Activated naive CD4-positive, alpha-beta T cell treated with Interleukin-2 at 50 U/mL for 16 hours (primary cell): ENCODE measurements around the gene FRAS1.
"Not testable (repeated sequence)": the region's sequence is repeated elsewhere in the genome, so short reads cannot be mapped to it uniquely, and the experiment has no call there.

Source experiments
- DNase-seq: peaks from one replicate; pipeline ENCODE4 v3.0.0-alpha.2; 2020

Gene FRAS1

DNA sequence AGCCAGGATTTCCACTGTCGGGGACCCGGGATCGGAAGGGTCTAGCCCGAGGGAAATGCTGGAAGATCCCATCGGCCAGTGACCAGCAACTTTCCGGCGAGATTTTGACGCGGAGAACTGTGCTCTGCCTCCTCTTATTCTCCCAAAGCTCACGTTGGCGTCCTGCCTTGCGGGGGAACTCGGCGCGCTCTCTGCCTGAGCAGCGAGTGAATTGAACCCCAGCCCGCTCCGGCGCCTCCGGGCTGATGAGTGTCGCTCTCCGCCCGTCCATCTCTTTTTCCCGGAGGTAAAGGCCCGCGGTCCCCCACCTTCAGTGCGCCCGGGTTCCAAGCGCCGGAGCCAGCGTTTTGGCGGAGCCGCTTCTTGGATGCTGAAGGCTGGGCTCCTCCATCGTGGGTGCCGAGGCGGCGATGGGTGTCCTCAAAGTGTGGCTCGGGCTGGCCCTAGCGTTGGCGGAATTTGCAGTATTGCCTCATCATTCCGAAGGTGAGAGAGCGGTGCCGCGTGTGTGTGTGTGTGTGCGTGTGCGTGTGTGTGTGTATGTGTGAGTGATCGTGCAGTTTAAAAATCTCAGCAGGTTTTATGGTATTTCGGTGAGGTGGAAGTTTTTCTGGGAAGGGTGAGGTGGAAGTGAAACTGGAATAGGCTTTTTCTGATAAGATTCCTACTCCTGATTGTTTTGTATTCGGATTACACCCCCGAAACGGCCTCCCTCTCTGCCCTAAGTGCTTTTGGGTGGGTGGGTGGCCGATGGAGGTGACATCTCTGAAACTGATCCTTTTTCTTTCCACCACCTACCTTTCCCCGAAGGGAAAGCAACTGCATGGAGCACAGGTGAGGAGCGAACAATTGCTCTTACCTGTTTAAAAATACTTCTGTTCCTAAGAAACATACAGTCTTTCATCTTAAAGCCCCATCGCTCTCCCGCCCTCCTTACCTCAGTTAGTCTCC is 752 bp downstream of the FRAS1 start:
- DNase-seq = peak; percentile 15

DNA sequence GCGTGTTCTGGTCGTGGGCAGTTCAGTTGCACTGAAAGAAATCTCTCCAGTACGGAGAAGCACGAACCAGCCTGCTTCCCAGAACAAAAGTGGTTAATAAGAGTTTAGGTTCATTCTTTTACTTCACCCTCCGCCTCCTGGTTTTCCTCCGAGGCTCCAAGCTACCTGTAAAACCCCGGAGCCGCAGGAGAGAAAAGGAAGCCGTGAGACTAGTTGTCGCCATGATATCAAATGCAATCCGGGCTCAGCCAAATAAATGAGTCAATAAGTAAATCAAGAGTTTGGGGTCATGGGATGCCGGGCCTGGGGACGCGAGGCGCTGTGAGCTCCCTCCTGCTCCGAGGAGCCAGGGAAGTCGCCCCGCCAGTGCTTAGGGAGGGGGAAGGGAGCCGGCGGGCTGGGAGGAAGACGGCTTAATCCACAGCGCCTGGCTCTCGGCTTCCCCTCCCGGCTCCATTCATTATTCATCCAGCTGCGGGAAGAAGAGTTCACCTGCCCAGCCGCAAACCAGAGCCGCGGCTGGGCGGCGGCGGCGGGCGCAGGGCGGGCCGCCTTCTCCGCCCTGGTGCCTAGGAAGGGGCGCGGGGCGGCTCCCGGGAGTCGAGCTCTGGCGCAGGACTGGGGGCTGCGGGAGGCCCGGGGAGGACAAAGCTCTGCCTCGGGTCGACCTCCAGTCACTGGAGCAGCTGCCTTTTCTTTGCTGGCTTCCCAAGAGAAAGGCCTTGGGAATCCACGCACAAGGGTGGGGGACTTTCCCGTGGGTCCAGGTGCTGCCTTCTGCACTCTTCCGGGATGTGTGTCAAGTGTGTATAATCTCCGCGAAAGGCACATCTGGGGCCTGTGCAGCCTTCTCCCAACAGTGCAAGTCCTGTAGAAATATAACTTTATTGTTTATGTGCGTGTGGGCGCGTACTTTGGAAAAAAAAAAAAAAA is 1.7 kb downstream of the FRAS1 start:
- no peak for DNase-seq

DNA sequence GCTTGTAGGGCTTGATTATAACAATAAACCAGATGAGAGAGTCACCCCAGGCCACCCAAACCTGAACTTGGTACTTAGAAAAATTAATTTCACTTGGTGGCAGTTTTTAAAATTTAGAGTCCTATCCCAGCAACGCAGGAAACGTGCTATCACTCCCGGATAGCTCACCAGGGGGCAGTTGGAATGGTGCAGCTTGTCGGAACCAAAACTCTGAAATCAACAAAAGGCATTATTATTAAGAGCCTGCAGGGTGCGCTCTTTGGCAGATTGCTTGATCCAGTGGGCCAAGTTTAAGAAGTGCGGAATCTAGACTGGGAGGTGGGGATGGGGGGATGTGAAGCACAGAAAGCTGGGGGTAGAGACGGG is 2.4 kb downstream of the FRAS1 start:
- DNase-seq = no peak

DNA sequence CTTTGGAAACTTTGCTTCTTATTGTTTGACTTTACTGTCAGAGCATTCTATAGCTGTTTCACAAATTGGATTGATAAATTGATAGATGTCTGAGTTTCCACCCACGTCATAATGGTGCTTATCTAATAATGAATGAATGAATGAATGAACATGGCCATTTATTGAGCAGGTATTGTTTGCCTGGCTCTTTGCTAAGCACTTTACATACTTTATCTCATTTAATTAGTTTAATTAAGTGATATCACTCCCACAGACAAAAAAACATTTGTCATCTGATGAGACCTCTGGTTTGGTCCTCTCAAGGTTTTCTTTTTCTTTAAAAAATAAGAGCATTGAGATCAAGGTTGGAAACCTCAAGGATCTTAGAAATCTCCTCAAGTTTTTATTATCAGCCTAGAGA is 2.8 kb downstream of the FRAS1 start:
- DNase-seq = no peak

DNA sequence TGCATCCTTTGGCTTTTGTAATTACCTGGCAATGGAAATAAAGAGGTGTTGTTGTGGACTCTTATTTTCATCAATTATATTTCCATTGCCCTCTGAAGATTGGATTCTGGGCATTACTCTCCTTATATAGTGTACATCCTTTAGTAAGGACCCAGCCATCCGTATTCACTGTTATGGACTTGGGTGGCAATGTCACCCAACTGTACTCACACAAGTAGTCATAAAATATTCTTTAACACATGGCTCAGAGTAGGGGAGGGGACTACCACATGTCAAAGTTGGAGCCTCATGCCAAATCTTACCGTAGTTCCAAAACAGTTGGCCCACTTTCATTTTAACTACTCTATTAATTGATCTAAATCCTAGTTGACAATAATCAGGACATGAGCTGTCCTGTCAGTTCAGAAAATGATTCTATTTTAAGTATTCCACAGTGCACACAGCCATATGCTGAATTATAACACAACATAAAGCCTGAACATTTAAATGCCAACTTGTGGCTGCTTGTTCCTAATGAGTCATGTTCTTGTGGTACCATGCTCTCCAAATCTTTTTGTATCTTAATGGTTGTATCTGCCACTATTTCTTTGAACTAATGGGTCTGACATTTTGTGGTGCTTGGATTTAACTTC is 4.9 kb downstream of the FRAS1 start:
- DNase-seq = no peak

DNA sequence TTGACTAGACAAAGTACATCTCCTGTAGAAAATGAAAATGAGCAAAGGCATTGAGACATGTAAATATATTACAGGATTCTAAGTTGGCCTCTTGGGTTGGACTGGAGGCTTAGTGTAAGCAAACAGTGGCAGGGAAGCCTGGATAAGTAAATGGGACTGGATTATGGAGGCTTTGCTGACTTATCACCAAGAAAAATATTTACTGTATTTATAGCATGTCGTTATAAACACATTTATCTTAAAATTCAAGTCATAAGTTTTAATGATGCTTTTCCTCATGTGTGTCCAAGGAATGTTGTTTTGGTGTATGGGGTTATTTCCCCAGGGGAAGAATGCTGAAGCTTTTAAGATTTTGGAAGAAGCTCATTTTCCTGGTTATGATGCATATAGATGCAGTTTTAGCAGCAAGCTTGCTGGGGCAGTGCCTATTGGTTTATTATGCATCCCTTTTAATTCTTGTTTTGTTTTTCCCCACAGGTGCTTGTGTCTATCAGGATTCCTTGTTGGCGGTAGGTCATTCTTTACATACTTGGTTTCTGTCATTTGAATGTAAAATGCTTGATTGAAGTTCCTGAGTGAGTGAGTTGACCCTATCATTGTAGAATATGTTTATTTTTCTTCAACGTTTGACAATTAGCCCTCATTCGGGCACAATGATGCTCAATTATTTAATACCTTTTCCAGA is 8.5 kb downstream of the FRAS1 start:
- no peak for DNase-seq

DNA sequence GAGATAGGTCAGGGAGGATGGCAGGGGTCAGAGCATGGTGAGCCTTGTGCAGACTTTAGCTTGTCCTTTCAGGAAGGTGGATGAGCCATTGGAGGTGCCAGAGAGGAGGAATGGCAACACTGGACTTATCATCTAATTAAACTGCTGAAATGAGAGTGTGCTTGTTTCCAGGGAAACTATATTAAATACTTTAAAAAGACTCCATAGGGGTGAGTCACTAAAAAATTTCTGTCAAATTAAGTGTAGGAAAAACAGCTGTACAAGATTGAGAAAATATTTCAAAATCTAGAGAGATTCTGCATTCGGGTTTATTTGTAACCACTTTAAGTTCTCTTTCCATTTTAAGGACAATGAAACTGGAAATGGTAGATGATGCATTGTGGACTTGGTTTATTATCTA is 11.4 kb downstream of the FRAS1 start:
- no peak for DNase-seq

DNA sequence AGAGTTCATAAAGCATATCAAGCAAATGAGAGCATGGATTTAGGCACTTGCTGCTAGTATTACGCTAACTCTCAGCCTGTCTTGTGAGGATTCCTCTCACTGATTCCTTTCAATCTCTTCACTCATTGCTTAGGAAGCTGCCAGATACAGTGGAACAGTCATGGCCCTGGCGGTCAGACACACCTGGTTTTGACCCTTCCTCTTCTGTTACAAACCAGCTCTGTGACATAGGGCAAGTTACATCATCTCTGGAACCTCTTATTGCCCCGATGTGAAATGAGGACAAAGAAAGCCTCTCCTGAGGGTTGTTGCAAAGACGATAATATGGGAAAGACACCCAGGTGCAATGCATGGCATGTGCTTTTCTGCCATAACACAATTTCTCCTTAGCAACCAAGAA is 12.2 kb downstream of the FRAS1 start:
- no peak for DNase-seq

DNA sequence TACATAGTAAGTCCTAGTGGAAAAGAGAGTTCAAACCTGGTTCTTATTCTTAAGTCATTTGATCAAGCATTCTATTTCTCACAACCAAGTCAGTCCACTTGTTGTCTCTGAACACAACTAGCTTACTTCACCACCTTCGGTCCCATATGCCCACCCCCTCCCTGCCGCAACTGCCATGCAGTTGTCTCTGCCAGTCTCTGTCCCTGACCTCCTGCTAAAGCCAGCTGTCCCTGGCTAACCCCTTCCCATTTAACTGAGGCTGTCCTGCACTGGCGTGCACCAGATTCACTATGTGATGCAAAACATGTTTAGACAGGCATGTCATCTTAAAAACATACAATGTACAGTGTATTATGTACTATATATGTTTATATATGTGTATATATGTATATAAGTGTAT is 12.7 kb downstream of the FRAS1 start:
- no peak for DNase-seq

DNA sequence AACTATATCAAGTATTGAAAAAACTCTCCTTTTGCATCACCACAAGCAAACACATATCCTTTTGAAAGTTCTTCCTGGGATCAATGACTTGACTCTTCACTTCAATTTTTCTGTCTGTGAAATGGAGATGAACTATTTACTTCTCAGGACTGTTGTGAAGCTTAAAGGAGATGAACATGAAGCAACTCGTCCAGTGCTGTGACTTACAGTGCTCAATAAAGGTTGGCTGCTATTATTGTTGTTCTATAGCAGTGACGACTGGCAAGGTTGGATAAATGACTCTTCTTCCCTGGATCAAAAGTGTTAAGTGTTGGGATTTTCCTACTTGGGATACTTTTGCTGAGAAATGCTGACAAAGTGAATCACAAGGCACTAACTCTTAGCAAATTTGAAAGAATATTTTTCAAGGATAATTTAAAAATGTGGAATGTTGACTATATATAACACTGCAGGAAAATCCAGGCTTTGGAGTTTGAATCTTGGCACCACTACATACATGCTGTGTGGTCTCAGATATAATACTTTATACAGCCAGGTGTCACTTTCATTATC is 13.7 kb downstream of the FRAS1 start:
- no peak for DNase-seq

DNA sequence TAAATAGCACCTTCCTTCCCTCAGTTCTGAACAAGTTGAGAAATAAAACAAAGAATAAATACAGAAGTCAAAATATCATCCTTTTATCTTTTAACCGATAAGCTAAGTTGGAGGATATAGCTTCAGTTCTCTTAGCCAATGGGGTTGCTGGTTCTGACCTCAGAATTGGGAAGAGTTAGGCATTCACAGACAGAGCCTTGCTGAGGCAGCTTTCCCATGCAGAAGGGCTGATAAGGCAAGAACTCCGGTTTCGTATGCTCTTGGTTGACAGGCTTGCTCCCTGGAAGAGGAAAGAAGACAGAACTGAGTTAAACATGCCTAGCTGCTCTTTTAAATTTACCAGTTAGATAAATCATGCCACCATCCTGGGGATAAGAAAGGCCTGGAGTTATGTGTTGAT is 17.6 kb downstream of the FRAS1 start:
- DNase-seq = no peak

DNA sequence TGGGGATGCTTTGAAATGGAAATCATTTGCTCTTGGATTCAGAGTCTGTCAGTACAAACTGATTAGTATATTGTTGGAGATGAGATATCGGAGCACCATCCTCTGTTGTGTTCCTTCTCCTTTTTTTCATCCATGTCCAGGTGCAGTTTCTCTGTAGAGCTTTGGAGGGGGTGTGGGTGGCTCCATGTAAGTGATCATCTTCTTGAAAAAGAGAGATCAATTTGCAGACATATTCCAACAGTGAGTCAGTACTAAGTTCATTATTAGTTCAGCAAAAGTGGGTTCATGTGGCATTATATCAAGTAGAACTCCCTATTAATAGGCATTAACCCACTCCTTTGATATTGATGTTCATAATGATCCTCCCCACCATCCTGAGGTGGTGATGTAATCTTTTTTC is 18.9 kb downstream of the FRAS1 start:
- no peak for DNase-seq

DNA sequence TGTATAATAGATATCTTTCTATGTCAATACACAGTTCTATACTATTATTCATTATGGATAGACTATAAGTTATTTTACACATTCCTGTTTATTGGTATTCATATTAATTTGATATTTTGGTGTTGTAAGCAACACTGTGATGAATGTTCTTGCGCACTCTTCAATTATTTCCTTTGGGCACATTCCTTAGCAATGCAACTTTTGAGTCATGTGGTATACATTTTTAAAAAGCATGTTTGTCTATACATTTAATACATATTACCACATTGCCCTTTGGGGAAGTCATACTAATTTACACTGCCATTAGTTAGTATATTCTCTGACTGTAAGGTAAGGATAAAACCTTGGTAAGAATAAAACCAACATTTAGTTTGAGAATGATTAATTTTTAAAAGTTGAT is 21.0 kb downstream of the FRAS1 start:
- DNase-seq = no peak

DNA sequence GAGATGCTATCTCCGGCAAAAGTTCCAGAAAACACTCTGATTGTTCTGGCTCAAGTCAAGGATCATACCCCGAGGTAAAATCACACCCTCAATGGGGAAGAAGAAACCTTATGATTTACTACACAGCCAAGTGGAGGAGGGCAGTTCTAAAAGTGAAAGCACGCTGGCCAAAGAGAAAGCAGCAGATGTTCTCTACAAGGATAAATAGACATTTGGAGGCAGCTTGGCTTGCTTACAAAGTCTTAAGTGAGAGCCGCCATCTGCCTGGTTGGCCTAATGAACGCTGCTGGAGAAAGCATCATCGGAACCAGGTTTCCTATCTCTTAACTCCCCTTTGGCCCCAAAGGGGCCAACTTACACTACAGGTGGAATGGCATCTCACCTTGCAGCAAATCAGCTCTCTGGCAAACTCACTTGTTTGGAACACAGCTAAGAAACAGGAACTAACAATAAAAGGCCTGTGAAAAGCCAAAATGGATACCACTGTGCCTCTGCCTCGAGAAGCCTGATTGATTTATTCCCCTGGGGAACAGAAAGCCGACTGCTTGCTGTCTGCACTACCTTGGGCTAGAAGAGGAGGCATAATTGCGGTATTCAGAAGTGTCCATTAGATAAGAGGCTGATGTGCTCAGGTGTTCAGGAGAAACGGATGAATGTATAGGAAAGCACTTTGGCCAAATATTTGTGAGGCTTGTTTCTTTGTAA is 22.8 kb downstream of the FRAS1 start:
- DNase-seq = no peak

DNA sequence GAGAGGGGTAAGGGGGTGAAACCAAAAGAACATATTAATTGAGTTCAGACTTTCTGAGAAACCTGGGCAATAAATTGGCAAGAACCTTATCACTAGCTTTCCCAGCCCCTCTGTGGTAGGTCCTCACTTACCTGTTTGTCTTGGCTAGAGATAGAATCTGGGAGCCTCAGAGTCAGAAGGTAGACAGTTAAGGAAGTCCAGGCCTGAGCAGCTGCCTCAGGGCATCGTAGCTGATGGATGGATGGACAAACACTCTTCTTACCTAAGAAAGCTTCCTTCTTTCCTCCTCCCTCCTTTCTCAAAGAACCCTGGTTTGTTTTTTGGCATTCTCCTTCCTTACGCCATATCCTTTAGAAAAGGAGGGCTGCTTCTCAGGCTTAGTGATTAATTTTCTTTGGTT is 24.4 kb downstream of the FRAS1 start:
- no peak for DNase-seq

DNA sequence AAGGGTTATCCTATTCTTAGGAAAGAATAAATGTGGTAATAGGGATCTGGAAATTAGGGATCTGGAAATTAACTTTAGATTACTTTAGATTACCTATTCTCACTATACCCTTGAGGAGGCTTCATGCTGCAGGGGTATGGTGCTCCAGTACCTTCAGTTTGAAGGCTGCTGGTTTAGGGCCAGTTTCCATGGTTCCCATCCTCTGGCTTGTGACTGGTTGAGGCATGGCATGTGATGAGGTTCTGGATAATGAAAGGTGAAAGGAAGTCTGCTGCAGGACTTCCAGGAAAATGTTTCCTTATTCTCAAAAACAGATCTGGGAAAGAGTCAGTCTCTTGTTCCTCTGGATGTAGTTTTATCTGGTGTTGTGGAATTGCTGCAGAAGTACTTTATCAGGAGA is 25.9 kb downstream of the FRAS1 start:
- DNase-seq = no peak

DNA sequence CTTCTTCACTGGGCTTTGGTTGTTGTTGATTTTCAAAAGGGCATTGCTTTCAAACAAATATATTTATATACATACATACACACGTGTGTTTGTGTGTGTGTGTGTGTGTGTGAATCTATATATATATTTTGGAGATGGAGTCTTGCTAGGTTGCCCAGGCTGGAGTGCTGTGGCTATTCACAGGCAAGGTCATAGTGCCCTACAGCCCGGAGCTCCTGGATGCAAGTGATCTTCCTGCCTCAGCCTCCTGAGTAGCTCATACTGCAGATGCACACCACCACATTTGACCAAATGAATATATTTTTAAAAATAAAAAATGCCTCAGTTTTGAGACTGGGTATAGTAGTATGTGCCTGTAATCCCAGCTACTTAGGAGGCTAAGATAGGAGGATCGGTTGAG is 34.4 kb downstream of the FRAS1 start:
- DNase-seq = no peak

DNA sequence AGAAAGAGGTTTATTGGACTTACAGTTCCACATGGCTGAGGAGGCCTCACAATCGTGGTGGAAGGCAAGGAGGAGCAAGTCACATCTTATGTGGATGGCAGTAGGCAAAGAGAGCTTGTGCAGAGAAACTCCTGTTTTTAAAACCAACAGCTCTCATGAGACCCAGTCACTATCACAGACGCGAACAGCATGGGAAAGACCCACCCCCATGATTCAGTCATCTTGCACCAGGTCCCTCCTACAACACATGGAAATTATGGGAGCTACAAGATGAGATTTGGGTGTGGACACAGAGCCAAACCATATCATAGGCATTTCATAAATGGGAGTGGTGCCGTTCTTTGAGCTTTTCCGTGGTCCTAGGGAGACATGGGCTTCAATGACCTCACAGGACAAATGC is 35.2 kb downstream of the FRAS1 start:
- not testable (repeated sequence) for DNase-seq

DNA sequence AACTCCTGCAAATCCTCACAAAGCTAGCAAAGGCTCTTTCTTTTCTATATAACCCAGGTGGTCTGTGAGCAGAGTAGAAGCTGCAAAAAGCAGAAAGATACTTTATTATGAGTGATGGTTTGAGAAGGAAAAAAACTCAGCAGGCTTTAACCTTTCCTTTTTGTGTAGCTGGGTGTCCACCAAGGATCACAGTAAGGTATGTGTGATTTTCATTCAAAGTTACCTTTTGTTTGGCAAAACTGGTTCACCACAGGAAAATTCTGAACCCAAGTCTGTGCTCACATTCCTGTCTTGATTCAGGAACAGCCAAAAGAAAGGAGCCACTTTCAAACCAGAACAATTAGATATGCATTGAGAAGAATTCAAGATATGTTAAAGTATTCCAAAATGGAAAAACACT is 35.7 kb downstream of the FRAS1 start:
- no peak for DNase-seq

DNA sequence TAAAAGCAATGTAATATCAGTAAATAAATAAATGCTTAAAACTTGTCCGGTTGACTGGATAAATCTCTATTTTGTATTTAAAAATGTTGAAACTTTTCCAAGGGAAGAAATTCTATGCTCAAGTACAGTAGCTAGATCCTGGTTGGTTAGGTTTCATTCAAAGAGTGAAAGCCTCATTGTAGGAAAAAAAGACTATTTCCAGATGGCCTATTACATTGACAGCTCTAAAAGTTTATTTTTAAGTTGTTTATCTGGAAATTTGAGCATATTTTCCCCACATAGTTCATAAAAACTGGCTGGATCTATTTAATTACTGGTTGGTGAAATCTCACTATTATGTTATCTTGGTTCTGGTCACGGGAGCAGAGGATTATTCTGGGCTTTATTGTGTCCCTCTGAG is 38.0 kb downstream of the FRAS1 start:
- no peak for DNase-seq

DNA sequence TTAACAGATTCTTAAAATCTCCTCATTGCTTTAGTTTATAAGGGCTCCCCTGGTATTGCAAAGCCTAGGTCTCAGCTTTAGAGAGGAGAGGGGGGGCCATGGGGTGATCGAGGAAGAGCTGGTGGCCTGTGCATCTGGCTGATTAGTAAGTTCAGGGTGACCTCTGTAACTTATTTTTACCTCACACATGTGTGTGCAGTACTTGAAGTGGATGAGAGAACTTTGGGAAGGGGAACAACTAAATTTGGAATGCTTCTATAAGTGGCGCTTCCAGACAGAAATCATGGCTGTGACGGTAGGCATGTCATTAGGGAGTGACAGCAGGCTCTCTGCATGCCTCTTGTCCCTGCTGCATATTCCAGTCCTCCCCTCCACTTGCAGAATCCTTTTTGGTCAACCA is 41.9 kb downstream of the FRAS1 start:
- DNase-seq = no peak

DNA sequence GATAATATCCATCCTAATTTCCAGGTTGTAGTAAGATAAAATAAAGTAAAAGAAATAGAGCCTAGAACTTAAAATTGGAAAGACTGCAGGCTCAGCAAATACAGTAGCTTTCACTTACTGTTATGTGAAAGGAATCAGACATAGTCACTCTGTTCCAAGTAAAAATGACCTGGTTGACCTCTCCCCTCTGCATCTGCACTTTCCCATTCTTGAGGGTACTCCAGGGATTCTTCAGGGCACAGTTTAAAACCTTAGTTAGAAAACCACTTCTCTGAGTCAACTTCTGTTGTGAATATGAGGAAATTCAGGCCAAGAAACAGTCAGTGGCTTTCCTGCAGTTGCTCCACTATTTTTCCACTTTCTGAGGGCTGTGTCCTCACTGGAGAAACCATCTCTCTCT is 42.9 kb downstream of the FRAS1 start:
- DNase-seq = no peak
